Heart left ventricle (tissue), 16 donors: ENCODE data around the gene SLC23A2. TPM values are rescaled to one million over a fixed set of nuclear protein-coding genes. Genes with fewer than 3 reads are reported as not detected.

Experiments used
- ATAC-seq, 4 donors: fragments of 200-7000 bp; cut with Tn5 transposase; one replicate each; pipeline ENCODE4 v1.9.1; 2020 to 2022; ENCODE audit warnings: moderate library complexity in 4 of 4, mild to moderate bottlenecking in 3 of 4, moderate number of reproducible peaks in 1 of 4
- DNase-seq, 5 donors: peaks; one replicate each; pipeline ENCODE4 v3.0.0-alpha.2; 2020
- H3K27ac ChIP-seq, 12 donors: fragments of 200-600 bp; sonication (generic) in 4 of 12; one replicate each; pipeline versions ENCODE4 v1.5.0 to v1.8.0; 2016 to 2022; ENCODE audit warnings: mild to moderate bottlenecking in 2 of 12
- H3K27me3 ChIP-seq, 9 donors: fragments of 200-600 bp; sonication (generic) in 2 of 9; one replicate each; pipeline versions ENCODE4 v1.5.1 to v1.8.0; 2016 to 2022; ENCODE audit warnings: mild to moderate bottlenecking in 3 of 9
- H3K36me3 ChIP-seq, 9 donors: fragments of 200-600 bp; sonication (generic) in 2 of 9; one replicate each; pipeline versions ENCODE4 v1.5.0 to v1.8.0; 2018 to 2022; ENCODE audit warnings: mild to moderate bottlenecking in 2 of 9
- H3K4me1 ChIP-seq, 12 donors: fragments of 200-600 bp; sonication (generic) in 4 of 12; one replicate each; pipeline versions ENCODE4 v1.5.0 to v1.8.0; 2016 to 2022; ENCODE audit warnings: mild to moderate bottlenecking in 3 of 12
- H3K4me3 ChIP-seq, 12 donors: fragments of 200-600 bp; sonication (generic) in 4 of 12; one replicate each; pipeline versions ENCODE4 v1.5.0 to v1.8.0; 2017 to 2022; ENCODE audit warnings: mild to moderate bottlenecking in 9 of 12, moderate library complexity in 4 of 12
- H3K9me3 ChIP-seq, 12 donors: fragments of 200-600 bp; sonication (generic) in 4 of 12; one replicate each; pipeline versions ENCODE4 v1.5.0 to v1.8.0; 2016 to 2022; ENCODE audit warnings: mild to moderate bottlenecking in 1 of 12
- POLR2A ChIP-seq, 2 donors: fragments of 450-650 bp; IDR thresholded peaks; one replicate each; pipeline ENCODE4 v1.6.1; 2017; ENCODE audit warnings: antibody characterized with exemption in 2 of 2, mild to moderate bottlenecking in 2 of 2, moderate library complexity in 2 of 2
- WGBS, 4 donors: extraction: QIAGEN DNeasy Blood & Tissue Kit in 2 of 4; methylation state at CpG; one replicate each; pipeline versions ENCODE4 v1.1.5 to v1.1.7; 2013 to 2018; 5-methylcytosine and 5-hydroxymethylcytosine counted together
- intact Hi-C, 10 donors: fragments of 100-400 bp; cut with DNase I; formaldehyde crosslinking; loops; one replicate each; pipeline versions ENCODE4 v1.11.1 to v1.14.2; 2022
- polyA plus RNA-seq, 2 donors: library from polyadenylated mRNA; stranded (reverse); fragments of 200-250 nt; gene quantifications; one replicate each; pipeline ENCODE4 v1.2.3, GENCODE V29; 2013
- total RNA-seq, 9 donors: library from RNA; depleted of rRNA in 2 of 9; stranded (reverse); fragments of >200 nt in 2 of 9; fragmentation: NEBNext Ultra II Directional in 3 of 9; extraction: Animal tissue kit (Norgen Biotek cat#: 25700) in 3 of 9; gene quantifications; one replicate each; pipeline versions ENCODE4 v1.1.0 to v1.2.4, GENCODE V29; 2016 to 2023
- TF ChIP-seq, protein P1 (sequence below), 12 donors: fragments of 200-600 bp; sonication (generic) in 4 of 12; IDR thresholded peaks; one replicate each; pipeline versions ENCODE4 v1.5.0 to v1.8.0; 2018 to 2022; ENCODE audit warnings: antibody characterized with exemption in 12 of 12, mild to moderate bottlenecking in 5 of 12
- donor health status: ischemic (EF 13 %, LVEDD 7.1; RV severe dilation, severe dysfunction).
- donor health status: healthy with polysubstance abuse.
- donor health status: DM: no; HTN: yes; CAD: no.
- donor health status: DM: no; HTN: no; CAD: no.
- donor health status: ischemic (EF 25% LVEDD 6.9; RV normal size, moderate dysfunction).
- donor health status: ischemic (EF 25% LVEDD 5.7; RV mildly dilated, moderate dysfunction).
- donor health status: healthy.
- donor health status: DM: yes; HTN: yes; CAD: no.
- donor health status: ischemic (EF 35%, LVEDD 5.7; RV mildly dilated, moderate dysfunction).
- donor health status: nonischemic (EF 11% LVEDD 7.7; RV severe dilation, severe dysfunction).
- donor health status: DM: yes; HTN: yes; CAD: no.
- donor health status: PGD.
- donor health status: ischemic (EF 29% LVEDD 5.4; RV normal size, mild dysfunction).
- donor health status: nonischemic (EF 23%, LVEDD 6.1; RV moderate dilation, normal function).

SLC23A2 gene
- total and polyA plus RNA-seq, 11 donors, result 3.0 to 18.7 (median 8.1) TPM

GRCh38 chr20:4962241-4962855, 39.0 kb downstream of the SLC23A2 start:
- intact Hi-C loops, result loop anchor here in 4 of 10 donors (10.0 kb wide), 1 partner anchor 132 kb away; no protein-coding TSS in a partner anchor
- H3K4me1 ChIP-seq, result peaks cover 0 to 23% (median 8%) of the 10 kb centered on the region in 12 donors
- TF ChIP-seq, protein P1, sequence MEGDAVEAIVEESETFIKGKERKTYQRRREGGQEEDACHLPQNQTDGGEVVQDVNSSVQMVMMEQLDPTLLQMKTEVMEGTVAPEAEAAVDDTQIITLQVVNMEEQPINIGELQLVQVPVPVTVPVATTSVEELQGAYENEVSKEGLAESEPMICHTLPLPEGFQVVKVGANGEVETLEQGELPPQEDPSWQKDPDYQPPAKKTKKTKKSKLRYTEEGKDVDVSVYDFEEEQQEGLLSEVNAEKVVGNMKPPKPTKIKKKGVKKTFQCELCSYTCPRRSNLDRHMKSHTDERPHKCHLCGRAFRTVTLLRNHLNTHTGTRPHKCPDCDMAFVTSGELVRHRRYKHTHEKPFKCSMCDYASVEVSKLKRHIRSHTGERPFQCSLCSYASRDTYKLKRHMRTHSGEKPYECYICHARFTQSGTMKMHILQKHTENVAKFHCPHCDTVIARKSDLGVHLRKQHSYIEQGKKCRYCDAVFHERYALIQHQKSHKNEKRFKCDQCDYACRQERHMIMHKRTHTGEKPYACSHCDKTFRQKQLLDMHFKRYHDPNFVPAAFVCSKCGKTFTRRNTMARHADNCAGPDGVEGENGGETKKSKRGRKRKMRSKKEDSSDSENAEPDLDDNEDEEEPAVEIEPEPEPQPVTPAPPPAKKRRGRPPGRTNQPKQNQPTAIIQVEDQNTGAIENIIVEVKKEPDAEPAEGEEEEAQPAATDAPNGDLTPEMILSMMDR (IDR thresholded peaks at IDR 0.05), result no peak
- no peak for TF ChIP-seq POLR2A (IDR thresholded peaks at IDR 0.05)
- H3K27me3 ChIP-seq, result no peaks in the 10 kb centered on the region
- 85 to 91% (median 88%) methylated on average over 10 of the region's 10 CpGs for WGBS, 4 donors
- peak overlapping the region in 3 of 12 donors; percentile 2 to 31 (median 11) for H3K27ac ChIP-seq
- H3K36me3 ChIP-seq, result peaks cover 0 to 2% (median 0%) of the 10 kb centered on the region in 9 donors
- no peak for DNase-seq
- H3K9me3 ChIP-seq, result peaks cover 0 to 4% (median 0%) of the 10 kb centered on the region in 12 donors
- H3K4me3 ChIP-seq, result no peak overlapping the region
- ATAC-seq, result no peak

- H3K27me3 ChIP-seq, result no peaks in the 10 kb centered on the region
- intact Hi-C loops, result loop anchor here in 4 of 10 donors (10.0 kb wide), 1 partner anchor 133 kb away; no protein-coding TSS in a partner anchor
- H3K9me3 ChIP-seq, result peaks cover 0 to 4% (median 0%) of the 10 kb centered on the region in 12 donors
- H3K4me1 ChIP-seq, result peaks cover 0 to 23% (median 8%) of the 10 kb centered on the region in 12 donors
- peak overlapping the region in 3 of 12 donors; percentile 2 to 31 (median 11) for H3K27ac ChIP-seq
- TF ChIP-seq, protein P1 (IDR thresholded peaks at IDR 0.05), result no peak
- TF ChIP-seq POLR2A (IDR thresholded peaks at IDR 0.05), result no peak
- no peaks in the 10 kb centered on the region for H3K36me3 ChIP-seq
- H3K4me3 ChIP-seq, result no peak overlapping the region
- peak; percentile 37 to 94 (median 86) for ATAC-seq
- DNase-seq, result peak in 2 of 5 donors; percentile 12 to 22
- WGBS, 4 donors, result 52 to 56% (median 54%) methylated on average over 4 of the region's 4 CpGs
These were observed 39.6 kb downstream of the SLC23A2 start for GRCh38 chr20:4961746-4962145.

GRCh38 chr20:4959592-4959991, 41.7 kb downstream of the SLC23A2 start:
- 80 to 85% (median 81%) methylated on average over 7 of the region's 7 CpGs for WGBS, 4 donors
- ATAC-seq (peak in 1 of 4 donors; percentile 5), DNase-seq (no peak)
- Histone ChIP-seq H3K27me3 (no peaks in the 10 kb centered on the region), H3K27ac (no peak overlapping the region), H3K4me3 (no peak overlapping the region), H3K9me3 (peaks cover 0 to 4% (median 0%) of the 10 kb centered on the region in 12 donors), H3K4me1 (peaks cover 0 to 27% (median 8%) of the 10 kb centered on the region in 12 donors), H3K36me3 (no peaks in the 10 kb centered on the region)
- intact Hi-C loops, result loop anchor here in 6 of 10 donors (5.0 to 10.0 kb wide), 5 partner anchors 85 to 355 kb away; no protein-coding TSS in a partner anchor
- TF ChIP-seq POLR2A (IDR thresholded peaks at IDR 0.05), result no peak
- TF ChIP-seq, protein P1 (IDR thresholded peaks at IDR 0.05), result no peak

- intact Hi-C loops, result loop anchor here in 6 of 10 donors (5.0 to 10.0 kb wide), 5 partner anchors 83 to 353 kb away; no protein-coding TSS in a partner anchor
- ATAC-seq (no peak), DNase-seq (no peak)
- Histone ChIP-seq H3K4me3 (no peak overlapping the region), H3K27ac (no peak overlapping the region), H3K4me1 (peaks cover 0 to 27% (median 8%) of the 10 kb centered on the region in 12 donors), H3K27me3 (no peaks in the 10 kb centered on the region), H3K9me3 (peaks cover 0 to 4% (median 0%) of the 10 kb centered on the region in 12 donors), H3K36me3 (no peaks in the 10 kb centered on the region)
- WGBS, 4 donors, result 83 to 90% (median 88%) methylated on average over 2 of the region's 2 CpGs
- no peak for TF ChIP-seq POLR2A (IDR thresholded peaks at IDR 0.05)
- TF ChIP-seq, protein P1 (IDR thresholded peaks at IDR 0.05), result no peak
These were observed 43.4 kb downstream of the SLC23A2 start for GRCh38 chr20:4957939-4958362.
